Ovary (tissue), 3 donors: ENCODE results near the gene WIPF1.

Source experiments
- EP300 ChIP-seq: sonication (generic); formaldehyde crosslinking; IDR thresholded peaks from one replicate; pipeline ENCODE4 v1.6.1; 2017; ENCODE audit warnings: antibody characterized with exemption
- POLR2A ChIP-seq: fragments of 450-650 bp; IDR thresholded peaks from one replicate; pipeline ENCODE4 v1.6.1; 2017; ENCODE audit warnings: antibody characterized with exemption, mild to moderate bottlenecking, moderate library complexity
- TF ChIP-seq, protein P1 (sequence below), 3 donors: fragments of 450-650 bp in 2 of 3; fragments of 200-600 bp in 1 of 3; IDR thresholded peaks; one replicate each; pipeline versions ENCODE4 v1.5.1 to v1.8.0; 2016 to 2022; ENCODE audit warnings: antibody characterized with exemption in 3 of 3, mild to moderate bottlenecking in 1 of 3
- donor health status: DM: no; HTN: no; CAD: no.

DNA sequence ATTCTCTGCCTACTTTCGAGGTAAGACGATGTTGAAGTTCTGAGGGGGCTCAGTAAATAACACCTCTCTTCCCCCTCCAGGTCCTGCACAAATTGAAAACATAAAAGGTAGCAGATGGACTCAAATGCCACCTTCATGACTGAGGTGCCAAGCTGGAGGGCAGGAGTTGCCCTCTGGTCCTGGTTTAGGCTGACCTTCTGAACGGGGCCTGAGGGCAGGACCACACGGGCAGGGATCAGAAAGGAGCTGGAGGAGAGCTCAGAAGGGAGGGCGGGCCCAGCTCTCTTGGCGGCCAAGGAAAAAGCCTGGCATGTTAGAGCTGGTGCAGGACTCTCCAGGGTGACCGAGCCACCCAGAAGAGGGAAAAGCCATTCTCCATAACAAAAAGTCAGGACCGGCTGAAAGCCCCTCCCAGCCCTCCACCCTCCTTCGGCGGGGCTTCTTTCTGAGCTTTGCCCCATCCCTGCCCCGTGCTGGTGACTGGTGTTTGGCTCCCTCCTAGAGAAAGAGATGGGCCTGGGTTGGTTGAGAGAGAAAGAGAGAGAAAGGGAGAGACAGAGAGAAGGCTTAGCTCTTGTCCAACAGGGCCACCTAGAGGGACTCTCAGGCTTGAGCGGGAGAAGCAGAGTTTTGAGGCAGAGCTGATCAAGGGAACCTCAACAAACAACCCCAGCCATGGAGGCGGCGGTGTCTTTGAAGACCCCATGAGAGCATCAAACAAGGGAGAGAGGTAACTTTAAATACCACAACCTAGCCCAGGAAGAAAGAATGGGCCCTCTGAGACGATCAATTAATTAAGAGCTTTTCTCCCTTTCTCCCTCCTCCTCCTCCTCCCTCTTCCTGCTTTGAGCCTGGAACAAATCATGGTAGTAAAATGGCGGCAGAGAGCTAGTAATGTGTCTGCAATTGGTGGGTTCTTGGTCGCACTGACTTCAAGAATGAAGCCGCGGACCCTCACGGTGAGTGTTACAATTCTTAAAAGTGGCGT, 50.8 kb downstream of the WIPF1 start:
- TF ChIP-seq, protein P1, sequence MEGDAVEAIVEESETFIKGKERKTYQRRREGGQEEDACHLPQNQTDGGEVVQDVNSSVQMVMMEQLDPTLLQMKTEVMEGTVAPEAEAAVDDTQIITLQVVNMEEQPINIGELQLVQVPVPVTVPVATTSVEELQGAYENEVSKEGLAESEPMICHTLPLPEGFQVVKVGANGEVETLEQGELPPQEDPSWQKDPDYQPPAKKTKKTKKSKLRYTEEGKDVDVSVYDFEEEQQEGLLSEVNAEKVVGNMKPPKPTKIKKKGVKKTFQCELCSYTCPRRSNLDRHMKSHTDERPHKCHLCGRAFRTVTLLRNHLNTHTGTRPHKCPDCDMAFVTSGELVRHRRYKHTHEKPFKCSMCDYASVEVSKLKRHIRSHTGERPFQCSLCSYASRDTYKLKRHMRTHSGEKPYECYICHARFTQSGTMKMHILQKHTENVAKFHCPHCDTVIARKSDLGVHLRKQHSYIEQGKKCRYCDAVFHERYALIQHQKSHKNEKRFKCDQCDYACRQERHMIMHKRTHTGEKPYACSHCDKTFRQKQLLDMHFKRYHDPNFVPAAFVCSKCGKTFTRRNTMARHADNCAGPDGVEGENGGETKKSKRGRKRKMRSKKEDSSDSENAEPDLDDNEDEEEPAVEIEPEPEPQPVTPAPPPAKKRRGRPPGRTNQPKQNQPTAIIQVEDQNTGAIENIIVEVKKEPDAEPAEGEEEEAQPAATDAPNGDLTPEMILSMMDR (IDR thresholded peaks at IDR 0.05) = no peak
- TF ChIP-seq EP300 (no peak), POLR2A (no peak)
